GM21526 (cell line): ENCODE data around the gene RNF126.
"Not testable (repeated sequence)": the region's sequence is repeated elsewhere in the genome, so short reads cannot be mapped to it uniquely, and the experiment has no call there.

Experiments used
- ATAC-seq: cut with Tn5 transposase; IDR thresholded peaks from one replicate; pipeline ENCODE4 v1.9.1; 2021; ENCODE audit warnings: moderate library complexity; ENCODE audit not compliant: unreplicated experiment, low FRiP score

Gene RNF126

DNA sequence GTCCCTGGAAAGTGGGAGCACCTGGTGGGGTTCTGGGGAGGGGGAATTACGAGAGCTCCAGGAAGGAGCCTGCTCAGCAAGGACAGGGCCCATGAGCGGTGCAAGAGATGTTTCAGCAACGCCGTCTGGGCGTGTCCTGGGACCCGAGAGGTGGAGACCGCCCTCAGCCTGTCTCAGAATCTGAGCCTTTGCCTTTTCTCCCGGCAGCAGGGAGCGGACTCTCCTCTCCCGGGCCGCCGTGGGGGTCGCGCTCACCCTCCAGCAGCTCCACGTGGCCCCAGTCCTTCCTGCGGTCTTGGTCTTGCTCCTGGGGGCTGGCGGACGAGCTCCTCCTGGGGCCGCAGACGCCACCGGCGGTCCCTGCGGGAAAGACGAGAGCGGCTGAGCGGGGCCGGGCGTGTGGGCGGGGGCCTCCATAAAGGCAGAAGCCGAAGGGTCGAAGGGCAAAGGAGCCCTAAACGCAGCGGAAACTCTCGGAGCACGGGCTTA, 30.4 kb downstream of the RNF126 start:
- no peak for ATAC-seq

GRCh38 chr19:629961-630714, 32.9 kb downstream of the RNF126 start:
- ATAC-seq, result no peak

DNA sequence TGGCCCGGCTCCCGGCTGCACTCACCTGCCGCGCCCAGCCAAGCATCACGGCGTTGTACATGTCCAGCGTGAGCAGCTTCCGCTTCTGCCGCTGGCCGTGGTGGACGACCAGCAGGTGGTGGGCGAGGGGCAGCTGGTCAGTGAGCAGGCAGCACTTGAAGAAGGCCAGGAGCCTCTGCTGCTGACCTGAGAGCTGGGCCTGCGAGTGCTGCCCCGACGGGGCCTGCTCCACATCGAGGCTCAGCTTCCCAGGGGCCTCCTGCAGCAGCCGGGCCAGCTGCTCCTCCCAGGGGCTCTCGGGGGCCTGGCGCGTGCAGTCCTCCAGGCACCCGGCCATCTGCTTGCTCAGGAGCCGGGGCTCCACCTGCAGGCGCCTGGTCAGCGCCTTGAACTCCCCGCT, 33.5 kb downstream of the RNF126 start:
- ATAC-seq, result not testable (repeated sequence)

DNA sequence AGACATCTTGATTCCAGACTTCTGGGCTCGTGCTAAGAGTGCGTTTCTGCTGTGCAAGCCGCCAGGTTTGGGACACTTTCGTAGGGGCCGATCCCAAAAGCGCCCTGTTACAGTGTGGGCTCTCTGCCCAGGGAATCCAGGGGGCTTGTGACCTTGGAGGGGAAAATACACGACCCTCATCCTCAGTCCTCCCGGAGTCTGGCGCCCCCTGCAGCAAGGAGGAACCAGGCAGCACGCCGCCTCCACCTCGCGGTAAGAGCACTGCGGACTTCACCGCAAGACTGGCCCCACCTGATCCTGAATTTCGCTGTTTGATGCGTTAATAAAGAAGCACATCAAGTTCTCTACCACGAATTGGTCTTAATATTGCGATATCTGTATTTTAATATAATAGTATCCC, 34.8 kb downstream of the RNF126 start:
- ATAC-seq, result no peak

- ATAC-seq, result not testable (repeated sequence)
Measured at GRCh38 chr19:626566-626965, 36.4 kb downstream of the RNF126 start.

GRCh38 chr19:625257-625656, 37.8 kb downstream of the RNF126 start:
- no peak for ATAC-seq

GRCh38 chr19:624433-625109, 38.4 kb downstream of the RNF126 start:
- ATAC-seq, result no peak

DNA sequence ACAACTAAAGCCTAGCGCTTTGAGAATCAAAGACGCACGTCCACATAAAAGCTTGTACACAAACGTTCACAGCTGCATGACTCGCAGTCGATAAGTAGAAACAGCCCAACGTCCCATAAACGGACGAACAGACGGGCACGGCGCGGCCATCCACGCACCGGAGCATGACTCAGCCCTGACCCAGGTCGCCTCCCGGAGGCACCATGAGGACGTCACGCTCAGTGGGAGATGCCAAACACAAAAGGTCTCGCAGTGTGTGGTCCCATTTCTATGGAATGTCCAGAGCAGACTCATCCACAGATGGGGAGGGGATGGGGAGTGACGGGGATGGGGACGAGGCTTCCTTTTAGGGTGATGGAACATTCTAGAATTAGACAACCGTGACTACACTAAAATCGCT, 39.0 kb downstream of the RNF126 start:
- no peak for ATAC-seq

- no peak for ATAC-seq
Measured at GRCh38 chr19:623175-623916, 39.7 kb downstream of the RNF126 start.

DNA sequence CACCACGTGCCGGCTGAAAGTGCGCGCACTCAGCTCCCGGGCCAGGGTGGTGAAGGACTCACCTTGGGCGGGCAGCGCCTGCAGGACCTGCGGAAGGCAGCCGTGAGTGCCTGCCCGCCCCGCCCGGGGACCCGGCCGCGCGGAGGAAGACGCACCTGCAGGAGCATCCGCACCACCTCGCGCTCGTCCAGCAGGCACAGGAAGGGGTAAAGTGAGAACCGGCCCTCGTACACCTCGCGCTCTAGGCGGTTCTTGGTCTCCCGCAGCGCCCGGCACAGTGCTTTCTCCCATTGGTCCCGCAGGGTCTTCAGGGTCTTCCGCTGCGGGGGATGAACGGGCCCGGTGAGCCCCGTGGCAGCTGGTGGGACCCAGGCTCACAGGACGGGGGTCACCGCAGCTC, 40.3 kb downstream of the RNF126 start:
- ATAC-seq, result no peak

- no peak for ATAC-seq
Measured at GRCh38 chr19:621819-622218, 41.2 kb downstream of the RNF126 start.

DNA sequence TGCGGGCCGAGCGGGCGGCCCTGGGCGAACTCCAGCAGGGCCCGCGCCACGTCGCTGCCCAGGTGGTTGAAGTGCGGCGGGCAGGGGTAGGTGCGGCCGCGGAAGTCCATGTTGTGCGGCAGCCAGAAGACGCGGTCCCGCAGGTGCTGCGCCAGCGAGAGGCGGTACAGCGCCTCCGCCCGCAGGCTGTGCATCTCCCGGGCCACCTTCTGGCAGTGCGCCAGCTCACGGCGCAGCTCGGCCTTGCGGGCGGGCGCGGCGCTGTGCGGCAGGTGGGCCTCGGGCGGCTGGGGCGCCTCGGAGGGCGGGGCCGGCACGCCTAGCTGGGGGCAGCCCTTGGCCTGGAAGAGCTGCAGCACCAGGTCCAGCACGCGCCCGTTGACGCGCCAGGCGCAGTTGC, 41.8 kb downstream of the RNF126 start:
- not testable (repeated sequence) for ATAC-seq

GRCh38 chr19:620166-620862, 42.7 kb downstream of the RNF126 start:
- ATAC-seq, result no peak

DNA sequence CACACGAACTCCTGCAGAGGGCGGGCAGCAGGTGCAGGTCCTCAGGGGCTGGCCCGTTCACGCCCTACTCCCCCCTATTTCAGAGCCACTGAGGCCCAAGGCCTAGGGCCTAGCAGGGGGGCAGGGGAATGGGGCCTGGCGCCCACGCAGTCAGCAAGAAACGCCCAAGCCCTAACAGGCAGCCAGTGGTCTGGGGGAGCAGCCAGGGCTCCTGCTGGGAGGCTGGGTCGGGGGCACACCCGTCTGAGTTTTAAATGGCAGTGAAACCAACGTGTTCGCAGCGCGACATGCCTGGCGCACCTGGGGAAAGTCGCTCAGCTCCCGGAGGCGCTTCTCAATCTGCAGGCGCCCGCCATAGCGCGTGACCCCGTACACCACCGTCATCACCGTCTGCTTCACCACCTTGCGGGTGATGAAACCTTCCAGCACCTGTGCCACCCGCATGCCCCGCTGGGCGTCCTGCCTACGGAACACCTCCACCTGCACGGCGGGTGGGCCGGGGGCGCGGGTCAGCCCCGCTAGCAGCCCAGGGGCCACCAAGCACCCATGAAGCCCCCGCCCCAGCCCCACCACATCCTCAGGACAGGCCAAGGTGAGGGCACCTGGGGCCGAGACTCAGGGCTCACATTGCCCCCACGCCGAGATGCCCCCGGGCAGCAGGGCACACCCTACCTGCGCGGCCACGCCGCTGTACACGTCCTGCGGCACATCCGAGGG, 43.6 kb downstream of the RNF126 start:
- no peak for ATAC-seq

DNA sequence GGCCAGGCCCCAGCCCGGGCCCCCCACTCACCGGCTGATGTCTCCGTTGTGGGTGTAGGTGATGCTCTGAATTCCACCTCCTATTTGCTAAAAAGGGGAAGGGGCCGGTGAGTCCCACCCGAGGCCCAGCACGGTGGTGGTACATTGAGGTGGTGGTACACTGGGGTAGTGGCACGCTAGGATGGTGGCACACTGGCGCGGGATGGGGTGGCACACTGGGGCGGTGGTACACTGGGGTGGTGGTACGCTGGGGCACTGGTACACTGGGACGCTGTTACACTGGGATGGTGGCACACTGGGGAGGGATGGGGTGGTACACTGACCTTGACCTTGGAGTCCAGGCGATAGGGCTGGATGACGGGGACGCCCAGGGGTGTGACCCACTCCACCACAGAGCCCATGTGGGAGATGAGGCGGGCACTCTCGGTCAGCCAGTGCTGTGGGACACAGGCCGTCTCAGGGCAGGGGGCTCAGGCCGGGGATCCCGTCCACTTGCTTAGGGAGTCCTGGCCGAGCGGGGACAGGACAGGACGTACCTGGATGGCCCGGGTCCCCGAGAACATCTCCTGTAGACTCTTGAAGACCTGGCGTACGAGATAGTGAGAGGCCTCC, 44.2 kb downstream of the RNF126 start:
- ATAC-seq, result no peak

GRCh38 chr19:618247-618619, 44.8 kb downstream of the RNF126 start:
- ATAC-seq, result no peak

DNA sequence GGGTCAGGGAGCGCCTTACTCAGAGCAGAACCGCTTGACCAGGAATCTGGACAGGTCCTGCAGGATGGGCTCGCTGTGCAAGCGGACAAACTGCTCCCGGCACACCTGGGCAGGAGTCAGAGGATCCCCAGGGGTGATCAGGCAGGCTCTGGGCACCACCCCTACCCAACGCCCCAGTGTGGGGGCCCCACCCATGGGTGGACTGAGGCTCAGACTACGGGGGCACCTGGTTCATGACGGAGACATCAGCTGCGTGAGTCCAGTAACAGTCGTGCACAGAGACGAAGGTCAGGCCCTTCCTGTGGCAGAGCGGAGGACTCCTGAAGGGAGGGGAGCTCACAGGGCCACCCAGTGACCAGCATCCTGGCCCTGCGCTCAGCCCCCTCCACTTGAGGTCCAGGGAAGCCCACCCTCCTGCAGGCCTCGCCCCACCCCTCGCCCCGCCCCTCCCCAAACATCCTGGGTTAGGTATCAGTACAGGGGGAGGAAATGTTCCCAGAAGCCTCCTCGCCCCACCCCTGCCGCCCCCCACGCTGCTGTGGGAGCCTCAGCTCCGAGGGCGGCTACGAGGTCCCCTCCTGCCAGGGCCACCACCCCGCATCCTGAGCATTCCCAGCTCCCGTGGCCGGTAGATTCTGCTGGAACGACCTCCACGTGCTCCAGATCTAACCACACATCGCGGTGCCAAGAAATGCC, 45.3 kb downstream of the RNF126 start:
- ATAC-seq, result no peak

GRCh38 chr19:616747-617526, 46.1 kb downstream of the RNF126 start:
- no peak for ATAC-seq
